Measurements from ENCODE around the gene CYP3A7.

GRCh38 chr7:99667179-99667578 lies 67.8 kb downstream of the CYP3A7 start:
- TF ChIP-seq POLR2A (IDR thresholded peaks at IDR 0.05) (no peak), CTCF (IDR thresholded peaks at IDR 0.05) (no peak), POLR2AphosphoS5 (IDR thresholded peaks at IDR 0.05) (no peak)
